ENCODE data around the gene FKBP4. TPM values are rescaled to one million over a fixed set of nuclear protein-coding genes. Genes with fewer than 3 reads are reported as not detected.
"Not testable (repeated sequence)": the region's sequence is repeated elsewhere in the genome, so short reads cannot be mapped to it uniquely, and the experiment has no call there.

The FKBP4 gene
- total RNA-seq, 1 donor from 2014 or later = 149 TPM

GRCh38 chr12:2769866-2770533 is 24.8 kb upstream of the FKBP4 start:
- Mint-ChIP-seq H3K4me1 (ENCODE audit: low read depth) (no peaks in the 10 kb centered on the region), H3K27me3 (peaks cover 70% of the 10 kb centered on the region), H3K27ac (no peak overlapping the region), H3K36me3 (ENCODE audit: insufficient read depth) (peaks cover 2% of the 10 kb centered on the region), H3K4me3 (ENCODE audit: low read depth) (no peak overlapping the region), H3K9me3 (ENCODE audit: low read depth) (peaks cover 3% of the 10 kb centered on the region)
- no peak for DNase-seq (ENCODE audit: low spot score, unreplicated experiment)
- no peak for TF ChIP-seq CTCF (IDR thresholded peaks at IDR 0.05; ENCODE audit: unreplicated experiment)

- H3K27ac Mint-ChIP-seq = not testable (repeated sequence)
- H3K27me3 Mint-ChIP-seq = peaks cover 72% of the 10 kb centered on the region
Measured at GRCh38 chr12:2770544-2770943, 24.2 kb upstream of the FKBP4 start.

GRCh38 chr12:2772370-2772769 is 22.4 kb upstream of the FKBP4 start:
- DNase-seq (ENCODE audit: low spot score, unreplicated experiment) = no peak
- TF ChIP-seq CTCF (IDR thresholded peaks at IDR 0.05; ENCODE audit: unreplicated experiment) = no peak
- H3K27me3 Mint-ChIP-seq = peaks cover 78% of the 10 kb centered on the region
- H3K9me3 Mint-ChIP-seq (ENCODE audit: low read depth) = peaks cover 3% of the 10 kb centered on the region
- peaks cover 2% of the 10 kb centered on the region for H3K36me3 Mint-ChIP-seq (ENCODE audit: insufficient read depth)
- no peak overlapping the region for H3K4me3 Mint-ChIP-seq (ENCODE audit: low read depth)
- no peaks in the 10 kb centered on the region for H3K4me1 Mint-ChIP-seq (ENCODE audit: low read depth)
- no peak overlapping the region for H3K27ac Mint-ChIP-seq

More at GRCh38 chr12:2770544-2770943, 24.2 kb upstream of the FKBP4 start:
- not testable (repeated sequence) for H3K4me1 Mint-ChIP-seq (ENCODE audit: low read depth); DNase-seq (ENCODE audit: low spot score, unreplicated experiment); H3K9me3 Mint-ChIP-seq (ENCODE audit: low read depth); H3K36me3 Mint-ChIP-seq (ENCODE audit: insufficient read depth); H3K4me3 Mint-ChIP-seq (ENCODE audit: low read depth)

- Mint-ChIP-seq H3K27me3 (peaks cover 78% of the 10 kb centered on the region), H3K4me1 (ENCODE audit: low read depth) (no peaks in the 10 kb centered on the region), H3K9me3 (ENCODE audit: low read depth) (peaks cover 3% of the 10 kb centered on the region), H3K36me3 (ENCODE audit: insufficient read depth) (peaks cover 2% of the 10 kb centered on the region), H3K4me3 (ENCODE audit: low read depth) (no peak overlapping the region), H3K27ac (no peak overlapping the region)
- DNase-seq (ENCODE audit: low spot score, unreplicated experiment) = no peak
- no peak for TF ChIP-seq CTCF (IDR thresholded peaks at IDR 0.05; ENCODE audit: unreplicated experiment)
Measured at GRCh38 chr12:2773199-2773875, 21.4 kb upstream of the FKBP4 start.

- no peak overlapping the region for H3K4me3 Mint-ChIP-seq (ENCODE audit: low read depth)
- peaks cover 2% of the 10 kb centered on the region for H3K36me3 Mint-ChIP-seq (ENCODE audit: insufficient read depth)
- H3K4me1 Mint-ChIP-seq (ENCODE audit: low read depth) = no peaks in the 10 kb centered on the region
- no peak for TF ChIP-seq CTCF (IDR thresholded peaks at IDR 0.05; ENCODE audit: unreplicated experiment)
- H3K9me3 Mint-ChIP-seq (ENCODE audit: low read depth) = peaks cover 3% of the 10 kb centered on the region
- H3K27ac Mint-ChIP-seq = no peak overlapping the region
- peaks cover 87% of the 10 kb centered on the region for H3K27me3 Mint-ChIP-seq
- no peak for DNase-seq (ENCODE audit: low spot score, unreplicated experiment)
Measured at GRCh38 chr12:2775431-2775830, 19.3 kb upstream of the FKBP4 start.

All from progenitor cell of endocrine pancreas (in vitro differentiated cells).